ENCODE results near the gene FMO4.
"Not testable (repeated sequence)": the region's sequence is repeated elsewhere in the genome, so short reads cannot be mapped to it uniquely, and the experiment has no call there.

FMO4 gene

DNA sequence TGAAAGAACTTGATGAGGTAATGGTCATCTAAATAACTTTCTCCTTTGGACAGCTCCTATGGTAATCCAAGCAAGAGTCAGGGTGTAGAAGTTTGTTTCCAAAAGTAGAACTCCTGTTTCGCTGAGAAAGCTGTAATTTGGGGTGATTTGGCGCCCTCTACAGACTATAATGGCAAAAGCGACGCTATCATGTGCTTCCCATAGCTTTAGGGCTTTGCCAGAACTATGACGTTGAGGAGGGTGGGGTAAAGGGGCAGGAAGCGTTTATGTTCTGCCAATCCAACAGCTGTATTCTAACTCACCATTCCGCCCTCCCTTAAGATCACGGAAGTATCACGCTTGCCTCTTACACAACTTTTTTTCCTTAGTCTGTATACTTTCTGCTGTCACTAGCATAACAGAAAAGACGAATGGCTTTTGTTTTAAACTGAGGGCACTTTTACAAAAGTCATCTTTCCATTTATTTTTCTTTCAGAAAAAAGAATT lies at the start of gene FMO4:
FMO4 (plus strand) TSS at position 349 of the 486 bp plus-strand sequence. CDS start 5,643 bp downstream, outside the sequence.
- DNase-seq, result peak; percentile 92 to 95

DNA sequence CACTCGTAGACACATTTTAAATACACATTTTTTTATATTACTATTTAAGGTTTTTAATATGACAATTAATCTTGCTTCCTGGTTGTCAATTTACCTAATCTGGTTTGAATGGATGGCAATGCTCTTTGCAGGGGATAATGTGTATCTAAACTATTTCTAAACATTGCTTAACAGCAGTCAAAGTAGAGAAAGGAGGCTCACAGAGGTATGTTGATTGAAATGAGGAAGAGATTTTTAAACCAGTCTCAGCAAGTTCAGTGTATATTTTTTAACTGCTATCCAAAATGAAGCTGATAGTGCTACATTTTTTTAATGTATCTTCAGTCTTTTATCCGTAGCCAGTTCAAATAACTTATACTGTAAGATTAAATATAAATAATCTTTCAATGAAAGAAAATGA lies 48.3 kb upstream of the FMO4 start:
- no peak for DNase-seq

DNA sequence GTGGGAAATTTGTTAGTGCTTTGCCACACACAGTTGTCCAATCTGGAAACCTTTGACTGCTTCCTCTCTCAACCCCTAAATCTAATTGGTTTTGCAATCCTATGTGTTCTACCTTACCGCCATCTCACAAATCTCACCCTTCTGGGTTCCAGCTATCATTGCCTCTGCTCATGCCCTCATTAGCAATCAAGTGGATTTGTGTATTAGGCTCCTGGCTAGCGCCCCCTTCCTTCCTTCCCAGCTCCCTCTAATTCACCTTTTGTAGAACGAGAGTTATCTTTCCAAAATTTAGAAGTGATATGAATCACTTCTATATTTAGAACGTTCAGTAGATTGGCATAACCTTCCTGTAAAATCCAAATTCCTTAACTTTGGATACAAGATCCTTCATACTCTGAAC lies 47.1 kb upstream of the FMO4 start:
- DNase-seq, result no peak

GRCh38 chr1:171267391-171267790 lies 46.6 kb upstream of the FMO4 start:
- DNase-seq, result no peak

DNA sequence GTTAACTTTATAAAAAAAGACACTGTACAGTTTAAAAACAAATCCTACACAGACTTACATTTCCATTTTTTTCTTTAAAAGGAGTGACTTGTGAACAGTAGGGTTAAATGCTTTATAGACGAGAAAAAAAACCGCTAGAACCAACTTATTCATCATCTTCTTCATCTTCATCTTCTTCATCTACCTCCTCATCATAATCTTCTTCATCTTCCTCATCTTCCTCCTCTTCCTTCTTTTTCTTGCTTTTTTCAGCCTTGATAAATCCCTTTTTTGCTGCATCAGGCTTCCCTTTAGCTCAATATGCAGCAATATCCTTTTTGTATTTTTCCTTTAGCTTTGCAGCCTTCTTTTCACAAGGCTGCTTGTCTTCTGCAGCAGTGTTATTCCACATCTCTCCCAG lies 43.2 kb upstream of the FMO4 start:
- DNase-seq, result no peak

DNA sequence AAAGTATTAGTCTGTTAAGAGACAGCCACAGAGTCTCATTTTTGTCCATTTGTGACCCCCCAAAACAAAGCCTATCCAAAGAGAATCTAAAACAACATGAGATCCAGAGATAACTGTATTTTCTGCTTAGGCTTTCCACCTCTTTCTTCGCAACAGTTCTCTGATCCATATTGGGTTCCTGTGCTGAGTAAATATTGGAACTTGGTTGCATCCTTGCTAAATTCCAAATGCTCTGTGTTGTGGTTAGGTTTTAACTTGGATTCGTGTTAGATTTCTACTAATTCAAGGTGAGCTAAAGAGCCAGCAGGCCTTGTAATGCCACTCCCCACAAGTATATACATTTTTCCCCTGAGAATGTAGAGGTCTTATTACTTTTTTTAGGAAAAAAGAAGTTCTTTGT lies 36.4 kb upstream of the FMO4 start:
- DNase-seq, result no peak

DNA sequence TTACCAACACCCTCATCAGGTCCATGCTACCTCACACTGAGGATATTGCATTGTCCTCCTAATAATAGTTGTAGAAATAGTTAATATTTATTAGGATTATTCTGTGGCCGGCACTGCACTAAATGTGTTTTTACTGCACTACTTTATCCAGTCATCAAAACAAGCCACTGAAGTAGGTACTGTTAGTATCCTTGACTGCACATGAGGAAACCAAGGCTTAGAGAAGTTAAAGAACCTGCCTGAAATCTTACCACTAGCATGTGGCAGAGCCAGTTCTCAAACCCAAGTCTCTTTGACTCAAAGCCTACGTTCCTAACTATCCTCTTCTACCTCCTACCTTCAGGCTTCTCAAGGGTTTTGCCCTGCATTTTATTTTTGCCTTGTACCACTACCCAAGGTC lies 34.7 kb upstream of the FMO4 start:
- DNase-seq, result no peak

DNA sequence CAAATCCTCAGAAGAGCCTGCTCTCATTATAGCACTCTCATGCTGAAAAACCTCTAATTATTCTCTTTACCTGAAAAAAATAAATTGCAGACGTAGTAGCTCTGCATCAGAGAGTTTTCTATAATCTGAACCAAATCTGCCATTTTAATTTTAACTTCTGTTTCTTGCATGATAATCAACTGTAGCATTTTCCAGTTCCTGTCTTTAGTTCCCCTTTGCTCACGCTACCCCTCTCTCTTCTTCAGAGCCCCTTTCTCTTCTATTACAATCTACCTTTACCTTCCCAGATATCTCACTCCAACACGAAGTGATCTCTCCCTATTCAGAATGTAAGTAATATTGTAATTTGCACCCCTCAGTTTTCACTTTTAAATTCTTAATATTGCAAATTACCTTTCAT lies 34.3 kb upstream of the FMO4 start:
- no peak for DNase-seq

DNA sequence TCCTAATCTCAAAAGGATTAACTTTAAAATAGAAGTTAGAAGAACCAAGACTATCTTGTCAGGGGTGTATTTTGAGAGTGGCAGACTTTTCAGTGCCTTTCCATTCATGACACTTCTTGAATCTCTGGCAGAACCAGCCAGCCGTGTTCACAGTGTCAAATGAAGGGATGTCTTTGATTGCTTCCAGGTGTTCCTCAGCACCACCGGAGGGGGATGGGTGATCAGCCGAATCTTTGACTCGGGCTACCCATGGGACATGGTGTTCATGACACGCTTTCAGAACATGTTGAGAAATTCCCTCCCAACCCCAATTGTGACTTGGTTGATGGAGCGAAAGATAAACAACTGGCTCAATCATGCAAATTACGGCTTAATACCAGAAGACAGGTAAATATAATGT lies 33.4 kb upstream of the FMO4 start:
- no peak for DNase-seq

DNA sequence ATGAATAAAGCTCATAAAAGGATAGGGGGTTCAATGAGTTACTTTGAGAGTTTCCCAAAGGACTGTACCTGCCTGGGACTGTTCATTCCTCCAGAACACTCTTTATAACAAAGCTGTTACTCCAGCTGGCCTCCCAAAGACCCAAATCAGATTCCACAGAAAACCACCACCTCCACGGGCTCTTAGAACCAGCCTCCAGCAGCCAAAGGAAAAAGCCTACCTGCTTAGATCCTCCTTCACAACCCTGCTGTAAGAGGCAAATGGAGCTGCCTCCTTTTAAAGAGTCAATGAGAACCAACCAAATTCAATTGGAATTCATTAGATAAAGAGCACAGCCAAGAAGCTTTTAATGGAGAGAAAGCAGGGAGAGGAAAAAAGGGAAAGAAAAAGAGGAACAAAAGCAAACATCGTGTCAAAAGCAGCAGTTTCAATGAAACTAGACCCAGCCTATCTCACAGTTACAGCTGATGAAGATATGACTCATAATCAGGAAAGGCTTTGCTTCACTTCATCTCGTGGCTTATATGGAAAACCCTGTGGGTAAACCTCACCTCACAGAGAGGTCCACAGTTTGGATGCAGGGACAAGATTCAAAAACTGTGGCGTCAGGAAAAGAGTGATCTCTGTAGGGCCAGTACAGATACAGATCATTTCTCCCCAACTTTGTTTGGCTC lies 27.8 kb upstream of the FMO4 start:
- no peak for DNase-seq

DNA sequence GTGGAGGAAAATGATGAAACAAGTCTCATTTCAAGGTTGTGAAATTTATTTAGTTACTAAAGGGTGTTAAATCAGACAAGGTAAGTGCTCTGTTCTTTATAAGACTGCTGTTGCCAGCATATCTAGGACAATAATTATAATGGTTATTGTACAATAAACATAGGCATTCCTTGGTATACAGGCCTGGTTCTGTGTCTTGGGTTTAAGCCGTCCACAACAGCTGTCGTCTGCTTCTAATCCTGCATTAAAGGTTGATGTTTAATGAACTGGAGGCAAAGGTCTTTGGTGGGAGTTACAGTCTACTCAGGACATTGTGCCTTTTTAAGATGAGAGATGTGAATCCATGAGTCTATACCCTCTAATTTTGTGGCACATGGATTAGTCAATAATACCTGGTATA lies 23.4 kb upstream of the FMO4 start:
- no peak for DNase-seq

DNA sequence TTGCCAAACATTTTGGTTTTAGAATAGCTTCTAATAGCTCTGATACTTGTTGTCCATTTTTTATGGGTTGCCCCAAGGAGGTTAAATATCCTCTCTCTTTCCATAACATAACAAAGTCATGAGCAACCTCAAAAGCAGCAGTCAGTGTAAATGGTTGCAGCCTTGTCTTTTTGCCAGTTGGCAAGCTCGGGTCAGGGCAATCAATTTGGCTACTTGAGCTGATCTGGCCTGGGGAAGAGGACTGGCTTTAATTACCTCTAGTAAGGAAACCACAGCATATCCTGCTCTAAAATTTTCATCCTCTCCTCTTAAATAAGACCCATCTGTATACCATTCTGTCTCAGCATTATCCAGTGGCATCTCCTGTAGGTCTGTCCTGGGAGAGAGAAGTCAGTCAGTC lies 21.2 kb upstream of the FMO4 start:
- DNase-seq, result no peak

DNA sequence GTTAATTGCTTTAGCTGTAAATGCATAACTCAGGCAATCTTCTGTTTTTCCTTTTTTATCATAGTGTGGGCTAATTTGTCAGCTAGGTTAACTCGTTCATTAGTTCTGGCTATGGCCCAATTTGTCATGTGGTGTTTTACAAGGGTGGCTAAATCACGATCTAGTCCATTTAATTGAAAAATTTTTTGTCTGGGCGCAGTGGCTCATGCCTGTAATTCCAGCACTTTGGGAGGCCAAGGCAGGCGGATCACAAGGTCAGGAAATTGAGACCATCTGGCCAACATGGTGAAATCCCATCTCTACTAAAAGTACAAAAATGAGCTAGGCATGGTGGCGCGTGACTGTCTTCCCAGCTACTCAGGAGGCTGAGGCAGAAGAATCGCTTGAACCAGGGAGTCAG lies 18.6 kb upstream of the FMO4 start:
- not testable (repeated sequence) for DNase-seq

DNA sequence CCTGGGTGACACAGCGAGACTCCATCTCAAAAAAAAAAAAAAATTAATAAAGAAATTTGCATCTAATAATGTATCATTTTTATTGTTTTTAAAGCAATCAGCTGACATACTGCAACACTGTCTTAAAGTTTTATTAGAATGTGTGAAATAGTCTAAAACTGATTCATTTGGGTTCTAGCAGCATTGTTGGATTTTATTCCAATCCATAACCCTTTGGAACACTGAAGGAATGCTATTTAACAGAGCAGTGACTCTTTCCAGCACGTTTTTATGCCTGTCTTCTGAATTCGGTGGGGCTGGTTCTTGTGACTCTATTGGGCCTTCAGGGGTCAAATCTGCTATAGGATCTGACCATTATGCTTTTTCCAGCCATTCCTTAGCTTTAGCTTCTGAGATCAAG lies 18.2 kb upstream of the FMO4 start:
- DNase-seq, result no peak

GRCh38 chr1:171296897-171297296 lies 17.1 kb upstream of the FMO4 start:
- no peak for DNase-seq

DNA sequence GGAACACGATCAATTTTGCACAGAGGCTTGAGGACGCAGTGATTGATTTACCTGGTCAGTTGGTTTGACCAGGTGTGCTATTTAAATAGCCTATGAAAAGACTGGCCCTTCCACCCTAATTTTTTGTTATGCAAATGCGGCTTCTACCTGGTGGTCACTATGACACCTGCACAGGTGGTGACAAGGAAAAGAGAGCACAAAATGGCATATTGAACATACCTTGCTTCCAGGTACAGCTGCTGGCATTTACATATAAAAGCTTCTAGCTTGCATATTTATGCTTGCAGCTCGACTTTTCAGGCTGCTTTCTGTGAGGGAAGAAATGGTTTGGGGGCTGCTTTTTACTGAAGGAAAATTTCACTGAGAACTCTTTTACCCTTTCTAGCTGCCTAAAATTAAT lies 15.3 kb upstream of the FMO4 start:
- DNase-seq, result no peak

DNA sequence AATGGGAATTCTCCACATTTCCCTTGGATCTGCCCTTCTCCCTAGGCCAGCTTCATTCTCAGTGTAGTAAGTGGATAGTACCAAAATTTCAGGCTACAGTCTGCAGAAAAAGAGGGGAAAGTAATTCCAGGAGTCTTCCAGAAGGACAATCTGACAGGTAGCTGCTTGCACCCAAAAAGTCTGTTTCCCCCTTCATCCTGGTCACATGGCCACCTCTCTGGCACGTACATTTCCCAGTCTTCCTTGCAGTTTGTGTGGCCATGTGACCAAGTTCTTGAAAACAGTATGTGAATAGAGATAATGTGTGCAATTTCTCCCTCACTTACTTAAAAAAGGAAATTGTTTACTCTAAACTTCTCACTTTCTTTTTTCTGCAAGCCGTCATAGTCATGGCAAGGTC lies 14.6 kb upstream of the FMO4 start:
- DNase-seq, result no peak

DNA sequence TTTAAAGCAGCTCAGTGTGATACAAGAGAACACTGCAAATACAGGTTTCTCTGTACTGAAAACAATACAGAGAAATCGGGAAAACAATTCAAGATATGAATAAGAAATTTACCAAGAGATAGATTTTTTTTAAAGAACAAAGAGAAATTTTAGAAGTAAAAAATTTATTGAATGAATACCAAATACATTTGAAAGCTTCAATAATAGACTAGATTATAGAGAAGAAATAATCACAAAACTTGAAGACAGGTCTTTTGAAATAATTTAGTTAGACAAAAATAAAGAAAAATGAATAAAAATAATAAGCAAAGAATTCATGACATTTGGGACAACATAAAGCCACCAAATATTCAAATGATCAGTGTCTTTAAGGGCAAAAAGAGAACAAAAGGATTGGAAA lies 13.6 kb upstream of the FMO4 start:
- DNase-seq, result no peak

- no peak for DNase-seq
Observed at GRCh38 chr1:171310661-171311087, 3.3 kb upstream of the FMO4 start.

GRCh38 chr1:171311771-171312558 lies 2.0 kb upstream of the FMO4 start:
- no peak for DNase-seq

GRCh38 chr1:171313319-171313834 lies 606 bp upstream of the FMO4 start:
- no peak for DNase-seq

- no peak for DNase-seq
Observed at GRCh38 chr1:171329251-171329650, 15.3 kb downstream of the FMO4 start.

DNA sequence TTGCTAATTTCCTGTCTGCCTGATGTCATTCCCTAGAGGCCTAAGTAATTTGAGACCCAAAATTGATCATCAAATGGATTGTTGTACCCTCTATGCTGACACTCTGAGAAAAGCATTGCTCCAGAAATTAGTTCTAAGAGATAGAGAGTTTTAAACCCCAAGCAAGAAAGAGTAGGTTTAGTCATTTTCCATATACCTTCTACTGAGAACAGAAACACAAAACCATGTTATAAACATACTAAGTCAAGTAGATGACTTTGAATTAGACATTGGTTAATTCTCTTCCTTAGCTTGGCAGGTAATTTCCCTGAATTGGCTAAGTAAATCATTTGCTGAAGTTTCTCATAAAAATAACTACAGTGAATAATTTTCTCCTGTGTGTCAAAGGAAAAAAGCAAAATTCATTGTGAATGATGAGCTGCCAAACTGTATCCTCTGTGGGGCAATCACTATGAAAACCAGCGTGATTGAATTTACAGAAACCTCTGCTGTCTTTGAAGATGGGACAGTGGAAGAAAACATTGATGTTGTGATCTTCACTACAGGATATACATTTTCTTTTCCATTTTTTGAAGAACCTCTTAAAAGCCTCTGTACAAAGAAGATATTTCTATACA lies 20.1 kb downstream of the FMO4 start:
- DNase-seq, result no peak

GRCh38 chr1:171335964-171336363 lies 22.0 kb downstream of the FMO4 start:
- DNase-seq, result no peak
